Left lung (tissue), 10 donors: ENCODE data around the gene CRYBA2. TPM values are rescaled to one million over a fixed set of nuclear protein-coding genes. Genes with fewer than 3 reads are reported as not detected.

ENCODE experiments used
- ATAC-seq: fragments of 200-7000 bp; cut with Tn5 transposase; one replicate; pipeline ENCODE4 v1.9.1; 2020; ENCODE audit warnings: moderate library complexity
- DNase-seq, 4 donors: peaks; one replicate each; pipeline ENCODE4 v3.0.0-alpha.2; 2013 to 2020
- H3K27ac ChIP-seq, 2 donors: fragments of 200-600 bp; sonication (generic) in 1 of 2; one replicate each; pipeline versions ENCODE4 v1.5.0 to v1.8.0; 2020 to 2021
- H3K27me3 ChIP-seq, 2 donors: fragments of 200-600 bp; sonication (generic) in 1 of 2; one replicate each; pipeline versions ENCODE4 v1.5.0 to v1.8.0; 2020 to 2021
- H3K36me3 ChIP-seq, 2 donors: fragments of 200-600 bp; sonication (generic) in 1 of 2; one replicate each; pipeline versions ENCODE4 v1.5.0 to v1.8.0; 2020 to 2021
- H3K4me1 ChIP-seq, 2 donors: fragments of 200-600 bp; one replicate each; pipeline ENCODE4 v1.8.0; 2021
- H3K4me3 ChIP-seq, 2 donors: fragments of 200-600 bp; sonication (generic) in 1 of 2; one replicate each; pipeline versions ENCODE4 v1.5.0 to v1.8.0; 2020 to 2021; ENCODE audit warnings: mild to moderate bottlenecking in 1 of 2
- H3K9me3 ChIP-seq, 2 donors: fragments of 200-600 bp; sonication (generic) in 1 of 2; one replicate each; pipeline versions ENCODE4 v1.5.0 to v1.8.0; 2020 to 2021
- intact Hi-C, 2 donors: fragments of 100-400 bp; cut with DNase I; formaldehyde crosslinking; loops; one replicate each; pipeline versions ENCODE4 v1.11.2 to v1.14.2; 2022
- polyA plus RNA-seq, 6 donors: library from polyadenylated mRNA; unstranded; fragments of 120-200 nt; gene quantifications; one replicate each; pipeline ENCODE4 v1.2.1, GENCODE V29; 2013; ENCODE audit not compliant: insufficient read length in 6 of 6
- total RNA-seq, 2 donors: library from RNA; stranded (reverse); fragmentation: NEBNext Ultra II Directional; extraction: Animal tissue kit (Norgen Biotek cat#: 25700); gene quantifications; one replicate each; pipeline ENCODE4 v1.2.1, GENCODE V29; 2021
- TF ChIP-seq, protein P1 (sequence below), 2 donors: fragments of 200-600 bp; sonication (generic) in 1 of 2; IDR thresholded peaks; one replicate each; pipeline versions ENCODE4 v1.5.0 to v1.8.0; 2021; ENCODE audit warnings: antibody characterized with exemption in 2 of 2
- donor health status: DM: no; HTN: yes; CAD: no.
- donor health status: DM: no; HTN: no; CAD: no.

Gene CRYBA2
- total and polyA plus RNA-seq, 8 donors: 0.22 TPM; not detected in 7

DNA sequence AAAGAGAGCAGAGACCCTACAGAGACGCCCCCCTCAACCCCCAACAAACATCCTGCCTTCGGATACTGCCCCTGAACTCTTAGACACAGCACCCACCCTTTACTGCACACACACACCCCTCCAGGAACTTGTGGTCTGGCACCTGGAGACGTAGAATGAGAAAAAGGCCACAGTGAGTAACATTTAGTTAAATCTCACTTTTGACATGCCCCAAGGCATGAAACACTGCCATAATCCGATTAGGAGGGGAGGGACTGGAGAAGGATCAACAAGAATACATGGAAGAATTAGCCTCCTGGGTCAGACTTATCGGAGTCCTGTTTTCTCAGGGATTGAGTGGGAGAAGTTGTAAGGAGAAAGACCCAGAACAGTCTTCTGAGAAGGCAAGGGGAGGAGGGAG is 29.6 kb downstream of the CRYBA2 start:
- intact Hi-C loops: no loop called here
- ATAC-seq: no peak

DNA sequence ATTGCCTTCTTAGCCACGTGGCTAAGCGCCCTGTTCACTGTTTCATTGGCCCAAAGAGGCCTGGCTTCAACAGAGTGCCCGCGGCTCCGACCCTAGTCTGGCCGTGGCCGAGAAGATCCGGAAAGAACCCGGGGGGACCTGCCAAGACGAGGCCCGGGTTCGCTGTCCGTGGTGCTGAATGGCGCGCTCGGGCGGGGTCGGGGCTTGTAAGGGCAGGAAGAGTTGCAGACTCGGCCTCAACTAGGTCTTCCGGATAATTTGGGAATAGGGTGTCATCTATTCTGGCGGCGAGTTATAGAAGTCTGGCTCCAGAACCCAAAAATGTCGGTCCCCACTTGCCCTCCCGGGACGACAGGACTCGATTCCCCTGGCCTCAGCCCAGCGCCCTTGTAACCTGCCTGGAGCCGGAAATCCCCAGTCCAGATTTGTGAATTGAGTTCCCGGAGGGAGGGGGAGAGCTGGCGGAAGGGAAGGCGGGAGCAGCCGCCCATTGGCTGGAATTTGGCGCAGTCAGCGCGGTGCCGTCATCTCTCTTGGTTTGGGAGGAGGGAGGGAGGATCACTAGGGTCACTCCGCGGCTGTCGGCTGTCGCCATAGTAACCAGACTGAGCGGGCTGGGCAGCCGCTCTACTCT is 30.2 kb downstream of the CRYBA2 start:
- intact Hi-C loops: no loop called here
- TF ChIP-seq, protein P1, sequence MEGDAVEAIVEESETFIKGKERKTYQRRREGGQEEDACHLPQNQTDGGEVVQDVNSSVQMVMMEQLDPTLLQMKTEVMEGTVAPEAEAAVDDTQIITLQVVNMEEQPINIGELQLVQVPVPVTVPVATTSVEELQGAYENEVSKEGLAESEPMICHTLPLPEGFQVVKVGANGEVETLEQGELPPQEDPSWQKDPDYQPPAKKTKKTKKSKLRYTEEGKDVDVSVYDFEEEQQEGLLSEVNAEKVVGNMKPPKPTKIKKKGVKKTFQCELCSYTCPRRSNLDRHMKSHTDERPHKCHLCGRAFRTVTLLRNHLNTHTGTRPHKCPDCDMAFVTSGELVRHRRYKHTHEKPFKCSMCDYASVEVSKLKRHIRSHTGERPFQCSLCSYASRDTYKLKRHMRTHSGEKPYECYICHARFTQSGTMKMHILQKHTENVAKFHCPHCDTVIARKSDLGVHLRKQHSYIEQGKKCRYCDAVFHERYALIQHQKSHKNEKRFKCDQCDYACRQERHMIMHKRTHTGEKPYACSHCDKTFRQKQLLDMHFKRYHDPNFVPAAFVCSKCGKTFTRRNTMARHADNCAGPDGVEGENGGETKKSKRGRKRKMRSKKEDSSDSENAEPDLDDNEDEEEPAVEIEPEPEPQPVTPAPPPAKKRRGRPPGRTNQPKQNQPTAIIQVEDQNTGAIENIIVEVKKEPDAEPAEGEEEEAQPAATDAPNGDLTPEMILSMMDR (IDR thresholded peaks at IDR 0.05): no peak
- DNase-seq: peak in 3 of 4 donors; percentile 59 to 78 (median 60)
- peaks cover 51 to 94% of the 10 kb centered on the region in 2 donors for H3K27me3 ChIP-seq
- no peak overlapping the region for H3K27ac ChIP-seq
- ATAC-seq: peak; percentile 70
- no peaks in the 10 kb centered on the region for H3K36me3 ChIP-seq
- peaks cover 0 to 15% of the 10 kb centered on the region in 2 donors for H3K4me1 ChIP-seq
- H3K4me3 ChIP-seq: no peak overlapping the region
- no peaks in the 10 kb centered on the region for H3K9me3 ChIP-seq

More for the DNA sequence above, 29.6 kb downstream of the CRYBA2 start:
- no peak overlapping the region for H3K27ac ChIP-seq
- H3K27me3 ChIP-seq: peaks cover 51 to 94% of the 10 kb centered on the region in 2 donors
- no peaks in the 10 kb centered on the region for H3K9me3 ChIP-seq
- no peaks in the 10 kb centered on the region for H3K36me3 ChIP-seq
- H3K4me3 ChIP-seq: no peak overlapping the region
- TF ChIP-seq, protein P1 (IDR thresholded peaks at IDR 0.05): no peak
- peaks cover 0 to 15% of the 10 kb centered on the region in 2 donors for H3K4me1 ChIP-seq
- no peak for DNase-seq

DNA sequence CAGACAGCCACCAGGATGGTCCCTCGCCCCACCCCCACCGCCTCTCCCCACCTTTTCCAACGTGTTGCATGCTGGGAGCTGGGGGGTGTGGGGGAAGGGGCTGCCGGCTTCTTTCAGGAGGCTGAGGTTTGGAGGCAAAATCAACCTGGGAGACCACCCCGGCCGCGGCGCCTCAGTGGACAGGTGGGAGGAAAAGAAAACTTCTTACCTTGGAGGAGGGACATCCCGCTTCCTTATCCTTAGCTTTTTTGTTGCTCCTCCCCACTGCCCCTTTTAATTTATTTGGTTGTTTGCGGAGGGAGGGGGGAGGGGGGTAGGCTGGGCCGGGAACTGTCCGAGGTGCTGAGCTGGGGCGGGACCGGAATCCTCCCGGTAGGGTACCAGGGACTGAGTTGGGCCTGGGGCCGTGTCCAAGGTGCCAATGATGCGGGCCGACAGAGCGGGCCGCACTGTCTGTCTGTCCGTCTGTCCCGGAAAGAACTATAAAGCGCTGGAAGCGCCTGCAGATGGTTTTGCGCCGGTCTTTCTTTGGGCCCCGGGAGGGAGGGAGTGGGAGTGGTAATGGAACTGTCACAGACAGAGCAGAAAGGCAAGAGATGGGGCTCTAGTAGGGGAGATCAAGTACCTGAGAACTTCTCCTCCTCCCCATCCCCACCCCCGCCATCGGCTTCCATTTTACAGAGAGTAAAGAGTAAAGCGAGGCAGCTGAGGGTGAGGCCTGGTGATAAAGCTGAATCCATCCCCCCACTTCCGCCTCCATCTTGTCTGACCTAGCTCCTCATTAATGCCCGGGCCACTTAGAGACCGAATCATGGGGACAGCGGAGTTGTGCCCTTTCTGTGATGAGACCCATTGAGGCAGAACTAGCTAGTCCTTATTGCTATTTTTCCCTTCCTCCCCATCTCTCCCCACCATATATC is 31.3 kb downstream of the CRYBA2 start:
- ATAC-seq (no peak), DNase-seq (no peak)
- no peaks in the 10 kb centered on the region for H3K9me3 ChIP-seq
- H3K27me3 ChIP-seq: peaks cover 51 to 97% of the 10 kb centered on the region in 2 donors
- peaks cover 0 to 15% of the 10 kb centered on the region in 2 donors for H3K4me1 ChIP-seq
- H3K4me3 ChIP-seq: no peak overlapping the region
- intact Hi-C loops: no loop called here
- no peak overlapping the region for H3K27ac ChIP-seq
- no peaks in the 10 kb centered on the region for H3K36me3 ChIP-seq
- TF ChIP-seq, protein P1 (IDR thresholded peaks at IDR 0.05): no peak

DNA sequence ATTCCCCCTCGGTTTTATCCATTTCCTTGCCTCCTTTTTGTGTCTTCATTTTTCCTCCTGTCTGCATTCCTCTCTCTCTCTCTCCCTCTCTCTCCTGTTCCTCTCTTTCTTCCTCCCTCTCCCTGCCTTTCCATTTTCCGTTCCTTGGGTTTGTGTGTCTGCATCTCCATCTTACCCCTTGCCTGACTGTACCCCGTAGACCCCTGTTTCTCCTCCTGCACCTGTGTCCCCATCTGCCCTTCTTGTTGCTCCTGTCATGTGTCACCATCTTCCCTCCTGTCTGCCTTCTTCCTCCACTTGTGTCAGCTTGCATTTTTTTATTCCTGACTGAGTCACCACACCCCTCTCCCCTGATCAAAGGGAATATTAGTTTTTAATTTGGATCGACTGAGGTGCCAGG is 32.0 kb downstream of the CRYBA2 start:
- Histone ChIP-seq H3K27me3 (peaks cover 51 to 100% of the 10 kb centered on the region in 2 donors), H3K4me1 (peaks cover 0 to 15% of the 10 kb centered on the region in 2 donors), H3K9me3 (no peaks in the 10 kb centered on the region), H3K36me3 (no peaks in the 10 kb centered on the region), H3K27ac (no peak overlapping the region), H3K4me3 (no peak overlapping the region)
- TF ChIP-seq, protein P1 (IDR thresholded peaks at IDR 0.05): no peak
- DNase-seq: no peak
- intact Hi-C loops: no loop called here
- no peak for ATAC-seq
